HG02678 (cell line): Measurements from ENCODE around the gene SEMA5A.
"Not testable (repeated sequence)": the region's sequence is repeated elsewhere in the genome, so short reads cannot be mapped to it uniquely, and the experiment has no call there.

ENCODE experiments used
- ATAC-seq: cut with Tn5 transposase; IDR thresholded peaks from one replicate; pipeline ENCODE4 v1.9.1; 2021; ENCODE audit warnings: mild to moderate bottlenecking, moderate library complexity; ENCODE audit not compliant: unreplicated experiment

SEMA5A gene

DNA sequence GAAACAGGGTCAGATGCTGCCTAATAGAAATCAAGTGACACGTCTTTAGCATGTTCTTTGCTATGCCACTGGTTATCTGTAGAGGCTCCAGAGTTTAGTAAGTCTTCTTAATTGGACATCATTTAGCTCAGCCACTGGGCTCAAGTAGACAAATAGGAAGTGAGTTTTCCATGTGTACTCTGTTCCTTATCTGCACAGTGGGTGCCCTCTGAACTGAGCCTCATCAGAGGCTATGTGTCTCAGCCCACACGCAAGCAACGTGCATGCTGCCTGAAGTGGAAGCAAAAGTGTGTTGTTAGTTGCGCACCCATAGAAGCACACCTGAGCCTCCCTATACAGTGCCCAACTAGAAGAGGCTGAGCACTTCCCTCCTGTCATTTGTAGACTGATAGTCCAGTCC lies 134.7 kb downstream of the SEMA5A start:
- ATAC-seq: no peak

DNA sequence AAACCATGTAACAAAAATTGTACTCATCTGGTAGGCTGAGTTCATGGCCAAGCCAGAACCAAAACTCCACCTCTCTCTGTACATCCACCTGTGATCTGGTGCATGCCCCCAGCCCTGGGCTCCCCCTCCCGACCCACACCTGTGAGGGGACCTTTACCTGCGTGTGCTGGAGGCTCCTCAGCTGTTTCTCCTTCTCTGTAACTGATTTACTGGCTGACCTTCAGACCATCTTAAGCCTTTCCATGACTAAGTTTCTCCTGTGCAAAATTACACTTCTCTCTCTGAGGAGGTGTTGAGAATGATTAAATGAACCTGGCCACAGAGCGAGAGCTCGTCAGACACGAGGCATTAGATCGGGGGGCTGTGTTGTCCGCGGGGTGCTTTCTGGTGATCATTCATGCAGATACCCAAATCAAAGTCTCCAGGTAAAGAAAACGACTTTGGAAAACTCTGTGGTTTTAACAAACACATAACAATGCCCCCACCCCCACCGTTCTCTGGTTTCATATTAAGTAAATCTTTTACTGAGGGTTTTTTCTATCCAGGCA lies 136.4 kb downstream of the SEMA5A start:
- peak; percentile 40 for ATAC-seq

DNA sequence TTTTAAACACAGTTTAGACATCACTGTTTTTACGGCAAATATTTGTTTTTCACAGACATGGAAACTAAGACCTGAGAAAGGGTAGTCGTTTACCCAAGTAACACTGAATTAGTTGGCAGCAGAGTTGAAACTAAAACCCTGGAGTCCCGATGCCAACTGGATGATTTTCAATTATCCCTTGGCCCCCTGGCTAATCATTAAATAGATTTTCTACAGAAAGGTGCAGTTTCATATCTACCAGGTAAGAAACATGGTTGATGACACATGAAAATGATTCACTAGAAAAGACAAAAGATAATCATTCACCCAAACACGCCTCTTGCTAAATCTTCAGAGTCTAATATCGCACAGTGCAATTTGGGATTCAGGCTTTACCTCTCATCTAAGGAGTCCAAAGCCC lies 136.9 kb downstream of the SEMA5A start:
- ATAC-seq: peak; percentile 17

DNA sequence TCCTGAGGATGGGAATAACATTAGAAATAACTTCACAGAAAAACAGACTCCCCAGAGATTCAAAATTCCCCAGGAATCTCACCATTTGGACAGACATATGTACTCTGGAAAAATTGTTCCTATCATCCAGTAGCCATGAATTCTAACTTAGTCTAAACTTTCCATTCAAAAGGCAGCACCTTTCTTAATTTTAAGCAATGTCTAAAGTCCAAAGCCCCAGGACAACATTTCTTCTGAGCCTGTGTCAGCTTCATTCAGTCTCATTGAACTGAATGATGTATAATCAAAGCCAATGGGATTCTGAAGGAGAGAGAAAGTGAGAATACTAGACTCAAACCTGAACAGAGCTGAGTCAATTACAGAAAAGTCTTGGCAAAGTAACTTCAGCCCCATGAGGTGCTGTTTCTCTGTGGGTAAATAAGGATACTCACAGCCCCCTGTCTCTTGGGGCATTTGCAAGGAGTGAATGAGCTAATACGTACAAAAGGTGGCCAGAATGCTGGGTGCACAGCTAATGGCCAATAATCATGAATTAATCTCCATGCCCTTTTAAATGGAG lies 140.6 kb downstream of the SEMA5A start:
- ATAC-seq: peak; percentile 67

DNA sequence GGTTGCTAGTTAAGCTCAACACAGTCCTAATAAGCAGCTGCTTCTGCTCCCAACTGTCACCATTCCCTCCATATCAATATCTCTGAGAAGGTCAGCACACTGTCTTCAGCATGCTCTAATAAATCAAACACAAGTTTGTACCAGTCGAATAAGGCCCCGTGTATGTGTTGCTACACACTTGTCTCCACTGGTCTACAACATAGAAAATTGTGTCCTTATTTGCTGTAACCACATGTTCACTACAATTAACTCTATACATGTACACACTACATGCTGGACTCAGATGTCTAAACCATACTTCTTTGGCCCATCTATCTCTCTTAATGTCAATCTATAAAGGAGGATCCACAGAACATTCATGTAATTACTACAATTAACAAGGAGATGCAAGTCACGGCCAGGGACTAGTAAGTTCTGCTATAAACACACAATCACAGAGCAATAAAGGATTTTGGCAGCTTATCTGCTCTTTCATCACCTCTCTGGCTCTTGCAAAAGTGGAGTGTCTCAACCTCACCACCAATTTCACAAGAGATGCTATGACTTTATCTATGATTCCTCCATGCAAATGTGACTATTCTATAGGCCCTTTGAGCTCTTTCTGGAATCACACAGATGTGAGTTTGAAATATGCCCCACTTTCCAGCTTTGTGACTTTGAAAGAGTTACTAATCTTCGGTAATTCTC lies 143.9 kb downstream of the SEMA5A start:
- no peak for ATAC-seq

DNA sequence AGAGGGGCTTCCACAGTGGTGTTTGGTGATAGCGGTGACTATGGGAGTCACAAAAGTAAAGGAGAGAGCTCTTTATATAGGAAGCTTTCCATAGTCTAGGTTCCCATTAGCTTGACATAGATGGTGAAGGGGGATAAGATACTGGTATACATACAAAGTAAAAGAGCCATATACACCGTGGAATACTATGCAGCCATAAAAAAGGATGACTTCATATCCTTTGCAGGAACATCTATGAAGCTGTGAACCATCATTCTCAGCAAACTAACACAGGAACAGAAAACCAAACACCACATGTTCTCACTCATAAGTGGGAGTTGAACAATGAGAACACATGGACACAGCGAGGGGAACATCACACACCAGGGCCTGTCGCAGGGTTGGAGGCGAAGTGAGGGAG lies 146.1 kb downstream of the SEMA5A start:
- not testable (repeated sequence) for ATAC-seq

DNA sequence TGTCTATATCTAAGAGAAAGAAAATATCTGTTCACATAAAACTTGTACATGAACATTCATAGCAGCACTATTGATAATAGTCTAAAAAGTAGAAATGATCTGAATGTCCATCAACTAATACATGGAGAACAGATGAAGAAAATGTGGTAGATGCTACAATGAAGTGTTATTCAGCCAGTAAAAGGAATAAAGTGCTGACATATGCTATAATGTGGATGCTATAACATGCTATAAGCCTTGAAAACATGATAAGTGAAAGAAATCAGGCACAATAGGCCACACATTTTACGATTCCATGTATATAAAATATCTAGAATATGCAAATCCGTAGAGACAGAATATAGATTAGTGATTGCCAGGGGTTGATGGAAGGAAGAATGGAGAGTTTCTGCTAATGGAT lies 146.8 kb downstream of the SEMA5A start:
- no peak for ATAC-seq

DNA sequence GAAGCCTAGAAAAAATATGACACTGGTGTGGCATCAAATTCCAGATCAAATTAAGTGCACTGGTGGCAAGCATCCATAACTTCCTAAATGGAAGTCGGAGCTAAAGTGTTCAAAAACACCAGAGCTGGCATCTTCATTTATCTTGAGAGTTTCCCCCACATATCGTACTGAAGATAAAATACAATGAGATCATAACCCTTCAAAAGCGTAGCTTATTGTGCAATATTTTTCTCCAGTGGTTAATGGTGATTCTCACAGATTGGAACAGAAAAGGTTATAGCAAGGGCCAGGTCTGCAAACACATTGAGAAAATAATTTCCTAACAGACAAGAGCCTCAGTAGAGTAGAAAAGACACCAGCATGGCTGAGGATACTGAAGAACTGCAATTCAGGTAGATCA lies 147.6 kb downstream of the SEMA5A start:
- no peak for ATAC-seq

DNA sequence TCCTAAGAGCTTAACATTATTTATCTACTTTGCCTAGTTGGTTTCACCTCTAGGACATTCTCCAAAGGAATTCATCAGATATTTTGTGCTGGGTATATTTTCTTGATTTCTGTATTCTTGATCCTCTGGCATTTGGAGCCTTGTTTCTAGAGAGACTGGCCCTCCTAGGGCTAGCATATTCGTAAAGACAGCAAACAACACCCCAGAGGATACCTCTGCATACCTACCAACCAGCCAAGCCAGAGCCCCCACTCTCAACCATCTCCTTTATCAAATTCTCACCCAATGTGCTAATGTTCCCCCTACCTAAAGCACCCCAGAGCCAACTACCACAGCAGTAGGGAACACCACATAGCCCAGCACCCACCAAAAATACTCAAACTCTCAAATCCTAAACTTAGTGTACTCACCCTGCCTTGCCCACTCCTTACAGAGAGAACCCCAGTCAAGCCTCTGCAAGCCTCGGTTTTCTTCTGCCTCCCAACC lies 149.5 kb downstream of the SEMA5A start:
- no peak for ATAC-seq

DNA sequence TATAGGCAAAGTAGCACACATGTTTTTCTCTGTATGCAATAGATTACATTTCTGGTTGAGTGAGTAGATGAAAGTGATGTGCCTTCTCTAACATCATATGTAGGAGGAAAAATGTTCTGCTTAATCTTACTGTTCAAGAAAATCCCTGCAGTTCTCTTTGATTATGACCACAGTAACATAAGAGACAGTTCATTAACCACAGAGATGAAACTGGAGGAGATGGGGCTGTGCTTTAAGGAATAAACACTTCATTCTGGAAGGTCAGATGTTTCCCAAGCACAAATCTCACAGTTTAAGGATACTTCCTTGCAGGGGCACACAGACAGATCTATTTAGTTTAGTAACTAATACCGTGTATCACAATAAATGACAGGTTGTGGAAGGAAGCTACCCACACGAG lies 150.2 kb downstream of the SEMA5A start:
- ATAC-seq: no peak

DNA sequence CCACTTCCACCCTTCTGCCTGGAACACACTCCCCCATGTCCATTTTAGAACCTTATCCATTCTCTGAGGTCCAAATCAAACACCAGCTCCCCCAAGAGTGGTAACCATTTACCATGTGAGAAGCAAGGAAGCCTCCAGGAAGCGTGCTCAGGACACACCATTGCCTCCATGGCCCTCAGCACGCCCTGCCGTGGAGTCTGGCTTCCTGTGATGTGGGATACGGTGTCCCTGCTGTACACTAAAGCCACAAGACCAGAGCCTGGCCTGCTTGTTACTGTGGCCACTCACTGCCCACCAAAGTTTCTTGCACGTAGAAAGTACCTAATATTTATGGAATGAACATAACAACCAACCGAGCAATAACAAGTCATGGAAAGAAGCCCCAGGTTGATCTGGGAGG lies 151.7 kb downstream of the SEMA5A start:
- no peak for ATAC-seq

DNA sequence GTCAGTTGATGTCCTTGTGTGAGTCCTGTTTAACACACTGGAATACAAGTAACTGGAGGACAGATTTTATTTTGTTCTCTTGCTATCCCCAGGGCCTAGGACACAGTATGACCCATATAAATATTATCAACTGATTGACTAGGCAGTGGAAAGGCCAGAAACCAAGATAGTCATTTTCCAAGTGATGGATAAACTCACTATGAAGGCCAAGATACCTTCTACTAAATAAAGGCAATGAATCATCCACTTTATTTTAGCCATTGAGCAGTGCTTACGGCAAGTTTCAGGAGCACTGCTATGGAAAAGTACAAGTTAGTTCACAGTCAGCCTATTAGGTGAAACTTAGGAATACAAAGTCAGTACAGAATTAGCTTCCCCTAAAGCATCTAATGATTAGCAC lies 153.2 kb downstream of the SEMA5A start:
- no peak for ATAC-seq

DNA sequence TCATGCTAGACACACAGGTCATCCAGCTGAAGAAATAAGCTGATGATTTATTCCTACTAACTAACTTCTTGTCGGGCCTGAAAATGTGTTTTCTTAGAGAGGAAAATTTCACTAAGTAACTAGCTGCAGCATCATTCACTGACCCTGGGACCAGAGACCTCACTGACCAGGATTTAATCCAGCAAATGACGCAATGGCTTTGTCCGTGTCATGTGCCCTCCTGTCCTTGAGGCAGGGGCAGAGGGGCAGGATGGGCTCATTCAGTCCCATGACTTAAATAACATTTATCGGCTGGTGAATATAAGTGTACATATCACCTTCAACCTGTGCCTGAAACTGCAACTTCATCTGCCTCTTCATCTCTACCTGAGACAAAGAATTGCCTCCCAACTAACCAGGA lies 154.8 kb downstream of the SEMA5A start:
- ATAC-seq: no peak

DNA sequence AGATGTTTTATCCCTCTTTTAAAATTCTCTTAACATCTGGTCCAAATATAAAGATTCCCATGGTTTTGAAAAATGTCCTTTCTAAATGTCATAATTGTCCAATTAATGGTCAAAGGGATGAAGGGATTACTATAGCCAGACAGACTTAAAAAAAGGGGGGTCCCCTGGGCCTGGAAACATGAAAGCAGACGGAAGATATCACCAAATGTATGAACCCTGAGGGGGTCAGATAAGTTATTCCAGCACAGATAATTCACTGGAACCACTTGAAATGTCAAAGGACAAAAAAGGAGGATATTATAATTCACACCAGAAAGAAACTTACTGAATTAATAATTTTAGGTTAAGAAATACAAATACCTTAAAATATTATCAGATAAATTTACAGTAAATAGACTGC lies 155.8 kb downstream of the SEMA5A start:
- no peak for ATAC-seq

DNA sequence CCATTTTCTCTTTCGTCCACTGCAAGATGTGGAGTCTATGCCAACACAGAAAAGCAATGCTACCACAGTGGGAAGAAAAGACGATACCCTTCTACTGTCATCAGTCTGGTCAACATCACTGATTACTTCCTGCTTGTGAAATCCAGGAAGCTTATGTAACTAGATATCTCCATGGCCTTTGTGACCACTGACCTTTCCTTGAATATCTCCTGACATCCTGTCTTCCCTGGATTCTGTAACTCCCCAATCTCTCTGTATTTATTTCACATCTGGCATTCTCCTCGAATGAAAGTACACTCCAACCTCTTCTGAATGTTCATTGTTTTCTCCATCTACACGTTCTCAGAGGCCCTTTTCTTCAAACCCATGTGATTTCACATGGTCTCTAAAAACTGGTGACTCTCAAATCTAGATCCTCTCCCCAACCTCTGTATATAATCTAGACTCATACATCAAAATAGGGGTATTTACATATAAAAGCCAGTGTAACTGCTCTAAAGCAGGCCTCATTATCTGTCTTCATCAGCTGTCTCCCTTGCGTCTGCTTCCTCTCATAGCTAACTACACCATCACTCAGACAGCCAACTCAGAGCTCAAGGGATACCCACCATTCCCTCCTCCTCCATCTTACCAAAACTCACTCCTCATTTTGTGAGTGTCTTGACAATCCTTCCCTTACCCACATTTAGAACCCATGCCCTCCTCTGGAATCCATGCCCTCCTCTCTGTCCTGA lies 156.8 kb downstream of the SEMA5A start:
- ATAC-seq: no peak

DNA sequence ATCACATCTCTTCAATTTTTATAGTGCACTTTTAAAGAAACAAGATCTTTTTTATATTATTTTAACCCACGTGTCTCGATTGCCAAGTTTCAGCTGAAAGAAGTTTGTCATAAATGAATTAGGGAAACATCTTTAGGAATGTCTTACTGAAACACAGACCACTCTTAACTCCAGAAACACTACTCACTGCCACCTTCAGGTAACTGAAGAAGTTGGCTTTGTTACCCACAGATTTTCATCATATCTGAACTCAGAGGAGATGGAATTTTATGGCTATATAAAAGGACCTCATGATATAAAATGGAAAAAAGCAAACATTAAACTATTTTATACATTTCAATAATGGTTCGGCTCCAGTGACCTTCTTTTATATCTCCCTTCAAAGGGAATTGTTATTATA lies 158.0 kb downstream of the SEMA5A start:
- no peak for ATAC-seq

DNA sequence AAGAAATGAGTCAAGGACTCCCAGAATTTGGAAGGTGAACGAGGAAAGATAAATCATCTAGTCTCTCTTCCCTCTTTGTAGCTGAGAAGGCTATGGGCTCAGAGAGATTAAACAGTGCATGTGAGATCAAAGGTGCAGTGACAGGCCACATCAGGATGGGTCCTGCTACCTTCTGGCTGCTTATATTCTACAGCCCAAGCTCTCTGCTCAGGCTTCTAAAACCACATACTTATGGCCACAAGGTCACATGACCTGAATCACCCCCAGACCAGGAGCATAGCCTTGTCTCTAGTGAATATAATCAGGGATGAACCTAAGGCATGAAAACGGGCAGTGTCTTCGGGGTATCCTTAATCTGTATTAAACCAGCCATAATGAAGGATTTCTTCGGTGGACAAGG lies 158.9 kb downstream of the SEMA5A start:
- ATAC-seq: no peak

DNA sequence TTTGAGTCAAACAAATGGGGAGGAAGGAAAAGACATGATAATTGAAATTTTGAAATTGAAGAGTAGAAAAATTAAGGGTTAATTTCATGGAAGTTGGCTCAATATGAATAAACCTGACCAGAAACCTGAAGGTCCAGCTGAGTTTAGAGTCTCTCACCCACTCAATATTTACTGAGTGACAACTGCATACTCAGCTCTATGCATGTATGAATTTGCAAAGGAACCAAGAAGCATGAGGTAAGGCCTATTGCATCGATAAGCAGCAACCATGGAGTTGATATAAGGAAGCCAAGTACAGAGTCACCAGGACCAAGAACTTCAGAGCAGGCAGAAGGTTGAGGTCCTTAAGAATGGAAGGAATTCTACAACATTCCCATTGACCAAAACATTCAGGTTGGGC lies 163.4 kb downstream of the SEMA5A start:
- ATAC-seq: no peak

DNA sequence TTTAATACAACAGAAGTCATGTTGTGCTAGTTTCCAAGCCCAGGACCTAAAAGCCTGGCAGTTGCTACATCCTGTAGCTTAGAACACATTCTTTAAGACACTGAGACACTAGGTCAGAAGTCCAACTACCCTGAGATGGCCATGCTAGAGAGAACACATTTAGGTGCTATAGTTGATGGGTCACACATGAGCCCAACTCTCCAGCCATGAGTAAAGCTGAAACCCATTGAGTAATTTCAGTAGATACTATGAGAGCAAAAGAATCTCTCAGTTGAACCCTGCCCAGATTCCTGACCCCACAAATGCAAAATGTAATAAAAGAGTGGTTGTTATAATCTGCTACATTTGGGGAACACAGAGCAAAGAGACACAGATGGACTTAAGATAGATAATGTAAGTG lies 164.4 kb downstream of the SEMA5A start:
- ATAC-seq: peak; percentile 80

DNA sequence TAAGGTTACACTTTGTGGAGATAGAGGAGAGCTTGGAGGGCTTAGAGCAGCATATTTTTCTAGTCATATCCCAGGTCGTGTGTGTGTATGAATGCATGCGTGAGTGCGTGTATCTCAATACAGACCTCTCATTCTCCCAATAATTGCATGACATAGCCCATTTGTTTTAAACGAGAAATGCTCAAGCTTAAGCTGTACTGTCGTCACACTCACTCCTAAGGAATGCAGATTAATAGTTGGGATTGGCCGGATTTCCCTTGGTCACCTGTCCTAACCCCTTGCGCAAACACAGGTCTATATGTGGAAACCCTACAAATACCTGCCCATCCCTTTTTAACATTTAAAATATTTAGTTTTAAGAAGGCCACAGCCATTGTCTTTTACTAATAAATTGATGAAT lies 165.8 kb downstream of the SEMA5A start:
- ATAC-seq: no peak

DNA sequence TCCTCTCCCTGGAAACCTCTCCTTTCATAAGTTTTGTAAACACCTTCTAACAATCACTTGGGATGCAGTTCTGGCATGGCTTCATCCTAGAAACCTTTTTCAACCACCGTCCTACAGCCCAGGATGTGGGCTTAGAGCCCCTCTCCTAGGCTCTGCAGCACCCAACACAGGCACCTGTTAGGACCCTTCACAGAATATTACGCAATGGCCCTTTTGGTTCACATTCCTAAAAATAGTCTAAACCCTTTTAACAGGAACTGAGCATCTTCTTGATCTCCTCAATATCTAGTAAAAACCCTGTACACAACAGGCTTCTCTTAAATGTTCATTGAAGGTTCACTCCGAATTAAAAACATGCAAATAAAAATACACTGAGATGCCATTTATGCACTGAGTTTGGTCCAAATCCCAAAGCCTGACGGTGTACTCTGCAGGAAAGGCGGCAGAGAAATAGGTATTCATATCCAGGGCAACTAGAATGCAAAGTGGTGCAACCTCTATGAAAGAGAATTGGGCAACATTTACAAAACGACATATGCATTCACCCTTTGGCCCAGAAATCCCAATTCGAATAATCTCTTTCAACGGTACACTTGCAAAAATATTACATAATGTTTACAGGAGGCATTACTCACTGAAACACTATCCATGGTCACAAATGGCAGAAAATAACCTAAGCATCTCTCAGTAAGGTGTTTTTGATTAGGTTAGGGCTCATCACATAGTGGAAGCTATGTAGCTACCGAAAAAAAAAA lies 169.3 kb downstream of the SEMA5A start:
- no peak for ATAC-seq
